A549 (cell line): Measurements from ENCODE around the gene UGT1A3. TPM values are rescaled to one million over a fixed set of nuclear protein-coding genes. Genes with fewer than 3 reads are reported as not detected.
A peak's percentile ranks its signal among the peaks of the same experiment; 100 is the strongest.

Source experiments
- BCL3 ChIP-seq: fragments of >200 bp; sonication (Bioruptor Twin); formaldehyde crosslinking; IDR thresholded peaks from 3 replicates; pipeline ENCODE4 v1.6.1; 2016
- CHD2 ChIP-seq: fragments of 150-350 bp; IDR thresholded peaks from 2 replicates; pipeline ENCODE4 v1.6.1; 2014; ENCODE audit warnings: low read length; ENCODE audit not compliant: partially characterized antibody
- CHD4 ChIP-seq: fragments of 200-600 bp; sonication (generic); IDR thresholded peaks from 2 replicates; pipeline ENCODE4 v1.6.1; 2016; ENCODE audit warnings: antibody characterized with exemption, mild to moderate bottlenecking, borderline replicate concordance
- CTCF ChIP-seq: fragments of >200 bp; sonication (Bioruptor Twin); formaldehyde crosslinking; IDR thresholded peaks from 3 replicates; pipeline ENCODE4 v1.5.1; 2016
- E2F6 ChIP-seq: IDR thresholded peaks from 2 replicates; pipeline ENCODE4 v1.6.1; 2012; ENCODE audit warnings: low read depth, borderline replicate concordance
- EHF ChIP-seq: fragments of 250-450 bp; sonication (Bioruptor Pico); IDR thresholded peaks from 2 replicates; pipeline ENCODE4 v1.5.0; 2020; ENCODE audit warnings: mild to moderate bottlenecking
- EHMT2 ChIP-seq: fragments of 200-600 bp; sonication (generic); IDR thresholded peaks from 2 replicates; pipeline ENCODE4 v1.6.1; 2016; ENCODE audit warnings: antibody characterized with exemption, low read depth, mild to moderate bottlenecking, moderate library complexity
- EP300 ChIP-seq, 2 experiments: fragments of >200 bp; sonication (Bioruptor Twin); formaldehyde crosslinking; IDR thresholded peaks; 2 replicates in 1 of 2; 3 replicates in 1 of 2; pipeline ENCODE4 v1.6.1; 2016 to 2017
- ESRRA ChIP-seq: fragments of 150-350 bp; IDR thresholded peaks from 2 replicates; pipeline ENCODE4 v1.6.1; 2014; ENCODE audit warnings: mild to moderate bottlenecking, low read length, borderline replicate concordance
- FOSL2 ChIP-seq, 2 experiments: fragments of 450-650 bp in 1 of 2; fragments of >200 bp in 1 of 2; sonication (Bioruptor Twin) in 1 of 2; formaldehyde crosslinking; IDR thresholded peaks; 2 replicates each; pipeline versions ENCODE4 v1.5.0 to v1.6.1; 2016 to 2020; ENCODE audit warnings: mild to moderate bottlenecking in 1 of 2, moderate library complexity in 1 of 2
- FOXS1 ChIP-seq: fragments of 250-450 bp; sonication (Bioruptor Pico); IDR thresholded peaks from 2 replicates; pipeline ENCODE4 v1.5.0; 2020; ENCODE audit warnings: mild to moderate bottlenecking, moderate library complexity
- GATA3 ChIP-seq: IDR thresholded peaks from 2 replicates; pipeline ENCODE4 v1.6.1; 2012; ENCODE audit warnings: borderline replicate concordance
- HEYL ChIP-seq: fragments of 250-450 bp; sonication (Bioruptor Pico); IDR thresholded peaks from 2 replicates; pipeline ENCODE4 v1.8.0; 2021; ENCODE audit warnings: mild to moderate bottlenecking, moderate library complexity
- HOXA7 ChIP-seq: fragments of 250-450 bp; sonication (Bioruptor Pico); IDR thresholded peaks from 2 replicates; pipeline ENCODE4 v1.5.0; 2020; ENCODE audit warnings: mild to moderate bottlenecking, moderate library complexity
- KDM1A ChIP-seq: fragments of 200-600 bp; sonication (generic); IDR thresholded peaks from 2 replicates; pipeline ENCODE4 v1.6.1; 2016; ENCODE audit warnings: low read depth, mild to moderate bottlenecking
- MAZ ChIP-seq: fragments of 150-350 bp; IDR thresholded peaks from 2 replicates; pipeline ENCODE4 v1.6.1; 2014; ENCODE audit warnings: antibody characterized with exemption, low read depth, low read length, borderline replicate concordance
- MYC ChIP-seq: IDR thresholded peaks from 2 replicates; pipeline ENCODE4 v1.6.1; 2012; ENCODE audit warnings: mild to moderate bottlenecking, inconsistent platforms, low read length, improper control_type of control experiment, borderline replicate concordance
- NPAS2 ChIP-seq: fragments of 250-450 bp; sonication (Bioruptor Pico); IDR thresholded peaks from 2 replicates; pipeline ENCODE4 v1.8.0; 2022; ENCODE audit warnings: mild to moderate bottlenecking, moderate library complexity, borderline replicate concordance
- PHF8 ChIP-seq: fragments of 200-600 bp; sonication (generic); IDR thresholded peaks from 2 replicates; pipeline ENCODE4 v1.6.1; 2016; ENCODE audit warnings: low read depth, mild to moderate bottlenecking, antibody characterized with exemption, moderate library complexity, borderline replicate concordance
- POLR2A ChIP-seq: IDR thresholded peaks from 2 replicates; pipeline ENCODE4 v1.6.1; 2012; ENCODE audit warnings: mild to moderate bottlenecking, low read length
- RAD21 ChIP-seq, 2 experiments: fragments of >200 bp in 1 of 2; sonication (Bioruptor Twin) in 1 of 2; formaldehyde crosslinking in 1 of 2; IDR thresholded peaks in 1 of 2; conservative IDR thresholded peaks in 1 of 2; 2 replicates in 1 of 2; 3 replicates in 1 of 2; pipeline ENCODE4 v1.6.1; 2012 to 2018; ENCODE audit warnings: inconsistent platforms in 1 of 2
- RARB ChIP-seq: fragments of 250-450 bp; sonication (Bioruptor Pico); IDR thresholded peaks from 2 replicates; pipeline ENCODE4 v1.8.0; 2021; ENCODE audit warnings: mild to moderate bottlenecking, moderate library complexity
- RCOR1 ChIP-seq: fragments of 150-350 bp; IDR thresholded peaks from 2 replicates; pipeline ENCODE4 v1.6.1; 2014; ENCODE audit warnings: antibody characterized with exemption, low read length, low read depth
- REST ChIP-seq: fragments of 200-600 bp; sonication (generic); IDR thresholded peaks from 2 replicates; pipeline ENCODE4 v1.6.1; 2016; ENCODE audit warnings: antibody characterized with exemption, mild to moderate bottlenecking, moderate library complexity
- RFX5 ChIP-seq: fragments of 450-650 bp; IDR thresholded peaks from 2 replicates; pipeline ENCODE4 v1.7.1; 2014; ENCODE audit warnings: antibody characterized with exemption, mild to moderate bottlenecking, moderate library complexity
- SMC3 ChIP-seq: fragments of >200 bp; sonication (Bioruptor Twin); formaldehyde crosslinking; IDR thresholded peaks from 3 replicates; pipeline ENCODE4 v1.6.1; 2018; ENCODE audit warnings: inconsistent platforms
- ZC3H11A ChIP-seq: fragments of 450-650 bp; IDR thresholded peaks from 2 replicates; pipeline ENCODE4 v1.6.1; 2014; ENCODE audit warnings: antibody characterized with exemption, mild to moderate bottlenecking
- ZFP36 ChIP-seq: fragments of 450-650 bp; IDR thresholded peaks from 2 replicates; pipeline ENCODE4 v1.6.1; 2014; ENCODE audit warnings: borderline replicate concordance; ENCODE audit not compliant: partially characterized antibody
- ZNF302 ChIP-seq: fragments of 250-450 bp; sonication (Bioruptor Pico); IDR thresholded peaks from 2 replicates; pipeline ENCODE4 v1.9.0; 2021; ENCODE audit warnings: inconsistent platforms, mild to moderate bottlenecking, moderate library complexity
- ZSCAN20 ChIP-seq: fragments of 250-450 bp; sonication (Bioruptor Pico); IDR thresholded peaks from 2 replicates; pipeline ENCODE4 v1.8.0; 2022; ENCODE audit warnings: mild to moderate bottlenecking, moderate library complexity
- polyA plus RNA-seq, 4 experiments: library from polyadenylated mRNA; depleted of rRNA in 3 of 4; stranded (reverse); fragments of >200 nt; fragmentation: RNase III in 1 of 4; extraction: RNeasy Plus Mini Kit Qiagen cat#74134 plus additional on column Dnase treatment in 1 of 4; gene quantifications; 2 replicates in 3 of 4; 3 replicates in 1 of 4; pipeline ENCODE4 v1.2.3, GENCODE V29; 2011 to 2017
- TF ChIP-seq, protein P1 (sequence below): fragments of >200 bp; sonication (Bioruptor Twin); formaldehyde crosslinking; IDR thresholded peaks from 2 replicates; pipeline ENCODE4 v1.6.1; 2016
- TF ChIP-seq, protein P2 (sequence below): fragments of 250-450 bp; sonication (Bioruptor Pico); IDR thresholded peaks from 2 replicates; pipeline ENCODE4 v1.5.0; 2020; ENCODE audit warnings: low read depth, mild to moderate bottlenecking, moderate library complexity
- TF ChIP-seq, protein P3 (sequence below): IDR thresholded peaks from 2 replicates; pipeline ENCODE4 v1.6.1; 2012

UGT1A3 gene
- polyA plus RNA-seq, 2 of the 4 experiments (the other 2 are of a cell fraction): 0.23 to 0.39 TPM

DNA sequence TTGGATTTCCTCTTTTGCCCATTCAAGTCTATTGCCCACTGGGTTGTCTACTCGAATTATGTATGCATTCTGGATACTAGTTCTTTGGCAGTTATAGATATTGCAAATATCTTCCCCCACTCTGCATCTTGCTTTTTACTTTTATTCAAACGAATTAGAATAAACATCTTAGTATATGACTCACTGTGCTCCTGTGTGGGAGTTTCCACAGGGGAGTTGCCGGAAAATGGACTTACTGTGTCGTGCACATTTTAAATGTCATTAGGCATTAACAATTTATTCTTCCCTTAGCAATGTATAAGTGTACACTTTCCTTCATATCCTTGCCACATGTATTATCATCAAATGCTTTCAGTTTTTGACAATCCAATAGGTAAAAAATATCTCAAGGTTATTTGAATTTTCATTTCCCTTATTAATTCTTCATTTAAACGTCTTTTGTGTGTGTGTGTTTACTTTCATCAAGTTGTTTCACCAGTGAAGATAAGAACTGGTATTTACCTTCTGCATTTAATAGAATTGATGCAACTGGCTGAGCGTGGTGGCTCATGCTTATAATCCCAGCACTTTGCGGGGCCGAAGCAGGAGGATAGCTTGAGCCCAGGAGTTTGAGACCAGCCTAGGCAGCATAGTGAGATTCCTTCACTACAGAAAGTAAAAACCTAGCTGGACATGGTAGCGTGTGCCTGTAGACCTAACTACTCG lies 20.8 kb upstream of the UGT1A3 start (continued):
- TF ChIP-seq ZFP36 (no peak), RARB (no peak), FOSL2 (IDR thresholded peaks at IDR 0.05) (peak; percentile 42; the same call in 1 of the 2 replicates), FOSL2 (CRISPR knock-in tag; IDR thresholded peaks at IDR 0.05) (peak; percentile 89), RFX5 (no peak), ESRRA (no peak), KDM1A (no peak), RAD21 (conservative IDR thresholded peaks at IDR 0.05 in 1 of 2, IDR thresholded peaks at IDR 0.05 in 1 of 2) (no peak; a peak in 1 of 5 replicates), ZNF302 (CRISPR knock-in tag) (no peak), MAZ (no peak), CHD4 (no peak), MYC (no peak), GATA3 (peak; percentile 93), NPAS2 (CRISPR knock-in tag) (no peak), EHMT2 (no peak), CHD2 (no peak), HEYL (no peak), ZSCAN20 (CRISPR knock-in tag) (no peak), CTCF (no peak), POLR2A (no peak), BCL3 (no peak), FOXS1 (CRISPR knock-in tag) (no peak), HOXA7 (0 out of 2 replicates have a peak, but pooled peaks have one; percentile 56), EP300 (IDR thresholded peaks at IDR 0.05) (peak; percentile 68 to 72; a peak in 3 of 5 replicates), PHF8 (no peak), ZC3H11A (no peak), E2F6 (no peak), EHF (peak; percentile 31; the same call in 1 of the 2 replicates), SMC3 (no peak), RCOR1 (no peak), REST (no peak)
- TF ChIP-seq, protein P1, sequence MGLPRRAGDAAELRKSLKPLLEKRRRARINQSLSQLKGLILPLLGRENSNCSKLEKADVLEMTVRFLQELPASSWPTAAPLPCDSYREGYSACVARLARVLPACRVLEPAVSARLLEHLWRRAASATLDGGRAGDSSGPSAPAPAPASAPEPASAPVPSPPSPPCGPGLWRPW: no peak
- TF ChIP-seq, protein P2, sequence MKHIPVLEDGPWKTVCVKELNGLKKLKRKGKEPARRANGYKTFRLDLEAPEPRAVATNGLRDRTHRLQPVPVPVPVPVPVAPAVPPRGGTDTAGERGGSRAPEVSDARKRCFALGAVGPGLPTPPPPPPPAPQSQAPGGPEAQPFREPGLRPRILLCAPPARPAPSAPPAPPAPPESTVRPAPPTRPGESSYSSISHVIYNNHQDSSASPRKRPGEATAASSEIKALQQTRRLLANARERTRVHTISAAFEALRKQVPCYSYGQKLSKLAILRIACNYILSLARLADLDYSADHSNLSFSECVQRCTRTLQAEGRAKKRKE (CRISPR knock-in tag): peak; percentile 21; the same call in 1 of the 2 replicates
- TF ChIP-seq, protein P3, sequence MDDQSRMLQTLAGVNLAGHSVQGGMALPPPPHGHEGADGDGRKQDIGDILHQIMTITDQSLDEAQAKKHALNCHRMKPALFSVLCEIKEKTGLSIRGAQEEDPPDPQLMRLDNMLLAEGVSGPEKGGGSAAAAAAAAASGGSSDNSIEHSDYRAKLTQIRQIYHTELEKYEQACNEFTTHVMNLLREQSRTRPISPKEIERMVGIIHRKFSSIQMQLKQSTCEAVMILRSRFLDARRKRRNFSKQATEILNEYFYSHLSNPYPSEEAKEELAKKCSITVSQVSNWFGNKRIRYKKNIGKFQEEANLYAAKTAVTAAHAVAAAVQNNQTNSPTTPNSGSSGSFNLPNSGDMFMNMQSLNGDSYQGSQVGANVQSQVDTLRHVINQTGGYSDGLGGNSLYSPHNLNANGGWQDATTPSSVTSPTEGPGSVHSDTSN: no peak
